ENCODE measurements around the gene HK3.

HK3 gene

DNA sequence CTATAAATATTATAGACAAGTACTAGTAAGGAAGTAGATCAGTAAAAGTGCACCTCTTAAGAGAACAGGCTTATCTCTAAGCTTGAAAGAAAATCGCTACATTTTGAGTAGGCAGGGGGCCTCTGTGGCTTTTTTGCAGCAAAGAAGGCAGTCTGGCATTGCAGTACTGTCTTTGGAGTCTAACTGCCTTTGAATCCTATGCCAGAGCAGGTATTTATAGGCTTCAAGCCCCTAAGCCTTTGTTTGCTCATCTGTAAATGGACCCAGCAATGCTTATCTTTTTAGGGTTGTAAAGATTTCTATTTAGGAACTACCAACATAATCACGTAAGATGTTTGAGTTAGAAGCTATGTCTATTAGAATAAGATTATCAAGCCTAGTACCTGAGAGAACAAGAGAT is 23.7 kb upstream of the HK3 start:
- no peak overlapping the region for H3K4me2 ChIP-seq (ENCODE audit: low read length)
- H3K27me3 ChIP-seq (ENCODE audit: control insufficient read depth, insufficient read depth, low read length): no peaks in the 10 kb centered on the region
- no peaks in the 10 kb centered on the region for H3K4me1 ChIP-seq (ENCODE audit: control insufficient read depth, insufficient read depth, low read length)
- H3K36me3 ChIP-seq (ENCODE audit: insufficient read depth, low read length): peaks cover 12% of the 10 kb centered on the region
- H3K9ac ChIP-seq (ENCODE audit: low read depth, low read length): no peak overlapping the region
- H3K9me3 ChIP-seq (replicated peaks; ENCODE audit: low read length): no peaks in the 10 kb centered on the region
- no peak overlapping the region for H3K4me3 ChIP-seq (ENCODE audit: low read length)

DNA sequence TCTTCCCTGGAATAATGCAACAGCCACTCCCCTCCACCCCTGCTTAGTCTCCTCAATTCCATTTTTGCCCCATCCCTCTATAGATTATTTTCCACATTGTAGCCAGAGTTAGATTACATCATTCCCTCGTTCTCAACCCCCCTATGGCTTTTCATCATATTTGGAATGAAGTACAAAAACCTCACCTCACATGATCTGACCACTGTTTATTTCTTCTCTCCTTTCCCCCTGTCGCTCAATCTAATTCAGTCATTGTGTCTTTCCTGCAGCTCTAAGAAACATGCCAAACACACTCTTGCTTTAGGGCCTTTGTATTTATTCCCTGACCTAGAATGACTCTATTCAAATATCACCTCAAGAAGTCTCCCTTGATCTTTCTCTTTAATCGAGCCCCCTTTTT is 22.6 kb upstream of the HK3 start:
- Histone ChIP-seq H3K27me3 (ENCODE audit: control insufficient read depth, insufficient read depth, low read length) (no peaks in the 10 kb centered on the region), H3K36me3 (ENCODE audit: insufficient read depth, low read length) (peaks cover 12% of the 10 kb centered on the region), H3K9me3 (replicated peaks; ENCODE audit: low read length) (no peaks in the 10 kb centered on the region), H3K4me3 (ENCODE audit: low read length) (no peak overlapping the region), H3K9ac (ENCODE audit: low read depth, low read length) (no peak overlapping the region), H3K4me1 (ENCODE audit: control insufficient read depth, insufficient read depth, low read length) (no peaks in the 10 kb centered on the region), H3K4me2 (ENCODE audit: low read length) (no peak overlapping the region)

DNA sequence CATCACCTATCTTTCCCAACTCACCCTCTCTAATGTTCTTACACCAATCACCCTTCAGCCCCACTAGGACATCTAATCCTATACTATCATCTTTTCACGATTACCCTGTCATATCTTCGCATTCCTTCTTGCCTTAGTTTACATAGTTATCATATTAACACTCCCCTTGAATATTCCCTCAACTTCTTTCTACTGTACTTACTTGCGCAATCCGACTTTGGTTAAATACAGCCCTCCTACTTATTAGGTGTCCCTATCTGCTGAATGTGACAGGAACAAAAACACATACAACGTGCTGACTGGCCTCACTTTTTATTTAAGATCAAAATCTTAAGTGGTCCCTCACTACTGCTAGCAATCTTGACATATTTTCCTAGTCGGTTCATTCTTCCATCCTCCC is 19.5 kb upstream of the HK3 start:
- H3K9me3 ChIP-seq (replicated peaks; ENCODE audit: low read length): no peaks in the 10 kb centered on the region
- peaks cover 18% of the 10 kb centered on the region for H3K36me3 ChIP-seq (ENCODE audit: insufficient read depth, low read length)
- H3K9ac ChIP-seq (ENCODE audit: low read depth, low read length): no peak overlapping the region
- H3K4me2 ChIP-seq (ENCODE audit: low read length): no peak overlapping the region
- H3K4me3 ChIP-seq (ENCODE audit: low read length): no peak overlapping the region
- no peaks in the 10 kb centered on the region for H3K4me1 ChIP-seq (ENCODE audit: control insufficient read depth, insufficient read depth, low read length)
- no peaks in the 10 kb centered on the region for H3K27me3 ChIP-seq (ENCODE audit: control insufficient read depth, insufficient read depth, low read length)

DNA sequence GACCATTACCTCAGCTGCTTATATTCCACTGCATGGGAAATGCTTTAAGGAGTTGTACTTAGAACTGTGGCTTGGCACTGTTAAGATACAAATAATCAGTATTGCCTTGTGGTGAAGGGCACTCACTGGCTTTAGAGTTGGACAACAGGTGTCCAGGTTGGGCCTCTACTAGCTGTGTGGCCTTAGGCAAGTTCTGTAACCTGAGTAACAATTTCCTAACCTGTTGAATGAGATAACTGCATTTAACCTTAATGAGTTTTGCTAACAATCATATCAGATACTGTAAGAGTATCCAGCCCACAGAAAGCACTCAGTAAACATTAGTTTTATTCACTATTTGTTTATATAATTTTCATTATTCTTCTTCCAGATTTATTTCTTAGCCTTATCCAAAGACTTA is 17.2 kb upstream of the HK3 start:
- Histone ChIP-seq H3K9ac (ENCODE audit: low read depth, low read length) (no peak overlapping the region), H3K27me3 (ENCODE audit: control insufficient read depth, insufficient read depth, low read length) (no peaks in the 10 kb centered on the region), H3K4me2 (ENCODE audit: low read length) (no peak overlapping the region), H3K9me3 (replicated peaks; ENCODE audit: low read length) (no peaks in the 10 kb centered on the region), H3K4me1 (ENCODE audit: control insufficient read depth, insufficient read depth, low read length) (no peaks in the 10 kb centered on the region), H3K36me3 (ENCODE audit: insufficient read depth, low read length) (peaks cover 18% of the 10 kb centered on the region), H3K4me3 (ENCODE audit: low read length) (no peak overlapping the region)

DNA sequence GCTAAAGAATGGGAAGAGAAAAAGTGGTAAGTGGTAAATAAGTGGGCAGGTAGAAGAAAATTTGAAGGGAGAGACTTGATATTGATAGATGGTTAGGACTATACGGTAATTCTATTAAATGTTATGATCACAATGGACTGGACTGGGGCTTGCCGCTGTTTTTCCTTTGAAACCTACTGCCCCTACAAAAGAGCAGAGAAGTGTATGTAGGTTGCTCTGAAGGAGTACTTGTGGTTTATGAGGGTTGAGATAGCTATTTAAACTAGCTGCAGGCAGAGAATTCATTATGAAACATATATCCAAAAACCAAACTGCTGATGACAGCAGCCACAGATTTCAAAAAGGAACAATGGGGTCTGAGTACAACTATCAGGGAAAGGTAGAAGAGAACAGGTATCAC is 16.8 kb upstream of the HK3 start:
- H3K9ac ChIP-seq (ENCODE audit: low read depth, low read length): no peak overlapping the region
- H3K4me2 ChIP-seq (ENCODE audit: low read length): no peak overlapping the region
- H3K4me1 ChIP-seq (ENCODE audit: control insufficient read depth, insufficient read depth, low read length): no peaks in the 10 kb centered on the region
- H3K9me3 ChIP-seq (replicated peaks; ENCODE audit: low read length): no peaks in the 10 kb centered on the region
- peaks cover 18% of the 10 kb centered on the region for H3K36me3 ChIP-seq (ENCODE audit: insufficient read depth, low read length)
- no peaks in the 10 kb centered on the region for H3K27me3 ChIP-seq (ENCODE audit: control insufficient read depth, insufficient read depth, low read length)
- H3K4me3 ChIP-seq (ENCODE audit: low read length): no peak overlapping the region

DNA sequence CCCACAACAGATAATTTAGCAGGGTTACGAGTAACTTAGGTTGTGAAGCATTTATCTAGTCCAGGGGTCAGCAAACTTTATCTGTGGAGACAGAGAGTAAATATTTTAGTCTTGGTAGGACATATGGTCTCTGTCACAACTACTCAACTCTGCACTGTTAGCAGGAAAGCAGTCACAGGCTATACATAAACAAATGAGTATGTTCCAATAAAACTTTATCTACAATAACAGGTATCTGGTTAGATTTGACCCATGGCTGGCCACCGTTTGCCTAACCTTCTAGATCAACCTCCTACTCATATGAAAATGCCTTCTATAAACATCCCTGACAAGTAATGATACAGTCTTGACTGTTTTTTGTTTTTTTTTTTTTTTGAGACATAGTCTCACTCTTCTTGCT is 13.0 kb upstream of the HK3 start:
- no peak overlapping the region for H3K4me3 ChIP-seq (ENCODE audit: low read length)
- H3K36me3 ChIP-seq (ENCODE audit: insufficient read depth, low read length): peaks cover 19% of the 10 kb centered on the region

DNA sequence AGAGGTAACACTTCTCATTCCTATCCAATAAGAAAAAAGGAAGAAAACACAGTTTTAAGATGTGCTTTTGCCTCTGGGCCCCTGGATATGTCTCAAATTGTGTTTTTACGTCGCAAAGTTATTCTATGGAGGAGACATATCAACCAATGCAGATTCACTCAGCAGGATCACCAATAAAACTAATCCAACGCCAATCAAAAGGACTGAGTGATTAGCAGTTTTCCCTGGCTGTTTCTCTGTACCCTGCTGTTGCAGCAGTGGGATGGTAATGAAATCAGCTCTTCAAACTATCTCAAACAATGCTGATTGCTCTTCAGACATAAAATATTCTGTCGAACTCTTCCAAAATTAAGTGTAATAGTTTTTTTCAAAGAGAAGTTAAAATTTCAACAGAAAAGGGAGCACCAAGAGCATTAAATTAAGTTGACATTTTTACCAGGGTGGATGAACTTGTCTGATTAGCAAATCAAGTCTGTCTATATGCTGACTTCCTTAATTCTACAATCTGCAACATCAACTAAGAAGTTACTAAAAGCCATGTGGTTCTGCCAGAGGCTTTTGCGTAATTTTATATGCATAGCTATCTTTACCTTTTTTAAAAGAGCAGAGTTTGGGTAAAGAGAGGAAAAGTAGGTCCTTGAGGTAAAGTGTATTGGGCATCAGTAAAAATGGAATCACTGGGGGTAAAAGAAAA is 9.7 kb upstream of the HK3 start:
- Histone ChIP-seq H3K9me3 (replicated peaks; ENCODE audit: low read length) (no peaks in the 10 kb centered on the region), H3K9ac (ENCODE audit: low read depth, low read length) (no peak overlapping the region), H3K27me3 (ENCODE audit: control insufficient read depth, insufficient read depth, low read length) (no peaks in the 10 kb centered on the region), H3K4me1 (ENCODE audit: control insufficient read depth, insufficient read depth, low read length) (no peaks in the 10 kb centered on the region), H3K4me3 (ENCODE audit: low read length) (no peak overlapping the region), H3K36me3 (ENCODE audit: insufficient read depth, low read length) (peaks cover 46% of the 10 kb centered on the region), H3K4me2 (ENCODE audit: low read length) (no peak overlapping the region)

More for the DNA sequence above, 13.0 kb upstream of the HK3 start:
- Histone ChIP-seq H3K4me1 (ENCODE audit: control insufficient read depth, insufficient read depth, low read length) (no peaks in the 10 kb centered on the region), H3K4me2 (ENCODE audit: low read length) (no peak overlapping the region), H3K27me3 (ENCODE audit: control insufficient read depth, insufficient read depth, low read length) (no peaks in the 10 kb centered on the region), H3K9ac (ENCODE audit: low read depth, low read length) (no peak overlapping the region), H3K9me3 (replicated peaks; ENCODE audit: low read length) (no peaks in the 10 kb centered on the region)

DNA sequence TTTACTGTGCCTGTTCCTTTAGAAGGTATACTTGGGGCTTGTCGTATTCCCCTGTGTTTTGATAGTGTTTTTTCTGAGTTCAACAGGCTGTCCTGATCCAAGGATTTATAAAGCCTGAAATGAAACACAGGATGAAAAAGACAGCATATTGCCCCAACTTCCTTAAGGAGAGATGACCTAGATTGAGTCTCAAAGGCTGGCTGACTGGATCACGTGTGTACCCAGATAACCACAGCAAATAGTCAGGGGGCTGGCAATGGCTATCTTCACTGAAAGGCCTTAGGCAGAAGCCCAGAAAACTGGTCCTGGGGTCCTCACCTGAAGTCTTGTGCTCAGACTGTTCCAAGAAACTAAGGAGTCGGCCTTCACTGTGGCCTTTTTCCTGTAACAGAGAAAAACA is 7.7 kb upstream of the HK3 start:
- peaks cover 66% of the 10 kb centered on the region for H3K36me3 ChIP-seq (ENCODE audit: insufficient read depth, low read length)
- H3K4me3 ChIP-seq (ENCODE audit: low read length): no peak overlapping the region
- no peak overlapping the region for H3K4me2 ChIP-seq (ENCODE audit: low read length)
- H3K9ac ChIP-seq (ENCODE audit: low read depth, low read length): no peak overlapping the region
- H3K9me3 ChIP-seq (replicated peaks; ENCODE audit: low read length): no peaks in the 10 kb centered on the region
- no peaks in the 10 kb centered on the region for H3K4me1 ChIP-seq (ENCODE audit: control insufficient read depth, insufficient read depth, low read length)
- no peaks in the 10 kb centered on the region for H3K27me3 ChIP-seq (ENCODE audit: control insufficient read depth, insufficient read depth, low read length)

DNA sequence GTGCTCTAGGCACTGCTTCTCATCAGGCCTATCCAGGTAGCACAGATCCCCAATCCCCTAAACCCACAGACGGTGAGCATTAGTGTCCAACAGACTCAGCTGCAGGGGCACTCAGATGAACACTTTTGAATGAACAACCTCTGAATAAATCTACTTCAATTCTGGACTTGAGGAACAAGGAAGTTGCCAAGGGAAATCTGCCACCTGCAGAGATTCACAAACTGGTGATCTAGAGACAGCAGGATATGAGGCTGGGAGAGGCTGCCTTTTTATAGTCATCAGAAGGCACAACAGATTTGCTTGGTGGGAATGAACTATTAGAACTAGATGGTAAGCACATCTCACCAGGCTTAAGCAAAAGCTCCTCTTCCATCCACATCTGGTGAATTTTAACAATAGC is 7.0 kb upstream of the HK3 start:
- Histone ChIP-seq H3K9ac (ENCODE audit: low read depth, low read length) (no peak overlapping the region), H3K4me2 (ENCODE audit: low read length) (no peak overlapping the region), H3K4me1 (ENCODE audit: control insufficient read depth, insufficient read depth, low read length) (no peaks in the 10 kb centered on the region), H3K36me3 (ENCODE audit: insufficient read depth, low read length) (peaks cover 68% of the 10 kb centered on the region), H3K9me3 (replicated peaks; ENCODE audit: low read length) (no peaks in the 10 kb centered on the region), H3K27me3 (ENCODE audit: control insufficient read depth, insufficient read depth, low read length) (no peaks in the 10 kb centered on the region), H3K4me3 (ENCODE audit: low read length) (no peak overlapping the region)

DNA sequence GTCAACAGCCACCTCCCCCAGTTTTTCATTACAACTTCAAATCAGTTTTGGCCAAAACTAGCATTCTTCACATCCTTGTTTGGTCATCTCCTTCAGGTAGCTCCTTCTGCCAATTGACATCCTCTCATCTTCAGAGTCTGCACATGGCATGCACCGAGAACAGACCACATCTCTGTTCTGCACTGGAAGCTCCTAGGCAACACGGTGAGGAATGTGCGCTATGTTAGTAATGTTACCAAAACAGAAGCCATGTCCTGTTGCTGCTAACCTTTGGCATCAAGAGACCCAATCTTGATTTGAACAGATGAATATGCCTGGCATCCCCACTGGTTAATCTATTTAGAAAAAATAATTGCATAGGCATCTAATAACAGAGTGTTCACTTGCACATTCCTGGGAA is 5.1 kb upstream of the HK3 start:
- H3K9me3 ChIP-seq (replicated peaks; ENCODE audit: low read length): no peaks in the 10 kb centered on the region

DNA sequence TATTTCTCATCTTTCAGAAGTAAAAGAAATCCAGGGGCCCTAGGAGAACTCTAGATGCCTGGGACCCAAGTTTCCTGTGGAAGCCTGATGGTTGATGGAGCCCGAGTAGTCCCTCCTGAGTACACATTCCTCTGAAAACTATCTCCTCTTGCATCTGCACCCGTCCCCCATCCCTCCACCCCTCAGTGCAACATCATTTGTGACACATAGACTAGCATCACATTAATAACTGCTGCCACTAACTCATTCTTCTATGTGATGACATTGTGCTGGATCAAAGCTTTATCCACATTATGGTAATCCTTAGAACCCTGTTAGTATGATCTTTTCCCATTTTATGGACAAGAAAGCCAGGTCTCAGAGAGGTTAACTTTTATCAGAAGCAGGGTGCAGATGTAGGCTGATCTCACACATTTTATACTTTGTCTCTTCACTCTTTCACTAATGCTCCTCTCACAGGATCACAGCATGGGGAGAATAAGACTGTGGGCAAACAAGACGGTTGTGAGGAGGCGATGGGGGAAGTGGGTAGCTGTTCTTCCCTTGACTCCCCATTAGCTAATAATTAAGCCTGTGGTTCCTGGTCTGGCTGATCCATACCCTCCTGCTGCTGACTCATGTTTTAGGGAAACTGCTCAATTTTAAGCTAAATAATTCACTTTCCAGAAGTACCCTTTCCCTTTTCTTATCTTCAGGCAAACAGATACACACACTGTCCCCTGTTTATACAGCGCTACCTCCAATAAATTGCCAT is 3.9 kb upstream of the HK3 start:
- Histone ChIP-seq H3K36me3 (ENCODE audit: insufficient read depth, low read length) (peaks cover 61% of the 10 kb centered on the region), H3K9me3 (replicated peaks; ENCODE audit: low read length) (no peaks in the 10 kb centered on the region), H3K27me3 (ENCODE audit: control insufficient read depth, insufficient read depth, low read length) (no peaks in the 10 kb centered on the region), H3K9ac (ENCODE audit: low read depth, low read length) (no peak overlapping the region), H3K4me3 (ENCODE audit: low read length) (no peak overlapping the region), H3K4me1 (ENCODE audit: control insufficient read depth, insufficient read depth, low read length) (no peaks in the 10 kb centered on the region), H3K4me2 (ENCODE audit: low read length) (no peak overlapping the region)

More for the DNA sequence above, 5.1 kb upstream of the HK3 start:
- Histone ChIP-seq H3K36me3 (ENCODE audit: insufficient read depth, low read length) (peaks cover 64% of the 10 kb centered on the region), H3K9ac (ENCODE audit: low read depth, low read length) (no peak overlapping the region), H3K4me2 (ENCODE audit: low read length) (no peak overlapping the region), H3K27me3 (ENCODE audit: control insufficient read depth, insufficient read depth, low read length) (no peaks in the 10 kb centered on the region), H3K4me3 (ENCODE audit: low read length) (no peak overlapping the region), H3K4me1 (ENCODE audit: control insufficient read depth, insufficient read depth, low read length) (no peaks in the 10 kb centered on the region)
